Activated CD8-positive, alpha-beta T cell treated with anti-CD3 and anti-CD28 coated beads for 36 hours (primary cell): Measurements from ENCODE around the gene GOT2. TPM values are rescaled to one million over a fixed set of nuclear protein-coding genes. Genes with fewer than 3 reads are reported as not detected.

Source experiments
- ATAC-seq: fragments of 200-7000 bp; cut with Tn5 transposase; one replicate; pipeline ENCODE4 v1.10.0; 2021; ENCODE audit warnings: mild to moderate bottlenecking, moderate library complexity
- CTCF ChIA-PET: fragments of 350-600 bp; sonication (Branson Sonifier 250); formaldehyde crosslinking; loops from one replicate; lab custom pipeline; 2021; ENCODE audit warnings: antibody characterized with exemption; lab: Charles Lee
- POLR2A ChIA-PET: fragments of 350-600 bp; sonication (Branson Sonifier 250); formaldehyde crosslinking; loops from one replicate; lab custom pipeline; 2021; ENCODE audit warnings: antibody characterized with exemption; lab: Charles Lee
- DNase-seq: peaks from one replicate; pipeline ENCODE4 v3.0.0-alpha.2; 2020
- H3K27ac Mint-ChIP-seq: one replicate; pipeline ENCODE4 v1.8.0; 2021; ENCODE audit warnings: mild to moderate bottlenecking, mixed read lengths
- H3K27me3 Mint-ChIP-seq: one replicate; pipeline ENCODE4 v1.8.0; 2021; ENCODE audit warnings: mixed read lengths
- H3K36me3 Mint-ChIP-seq: one replicate; pipeline ENCODE4 v1.8.0; 2021; ENCODE audit warnings: low read depth, mixed read lengths
- H3K4me1 Mint-ChIP-seq: one replicate; pipeline ENCODE4 v1.8.0; 2021; ENCODE audit warnings: low read depth, mixed read lengths
- H3K4me3 Mint-ChIP-seq: one replicate; pipeline ENCODE4 v1.8.0; 2021; ENCODE audit warnings: mild to moderate bottlenecking, moderate library complexity, mixed read lengths
- H3K9me3 Mint-ChIP-seq: one replicate; pipeline ENCODE4 v1.8.0; 2021; ENCODE audit warnings: mixed read lengths
- intact Hi-C: fragments of 100-400 bp; cut with micrococcal nuclease; formaldehyde crosslinking; loops from one replicate; pipeline ENCODE4 v1.10.0; 2022
- total RNA-seq, 2 experiments: library from RNA; stranded (reverse); gene quantifications; one replicate each; pipeline ENCODE4 v1.2.3, GENCODE V29; 2021
- TF ChIP-seq, protein P1 (sequence below): fragments of 200-600 bp; IDR thresholded peaks from one replicate; pipeline ENCODE4 v1.8.0; 2022; ENCODE audit warnings: antibody characterized with exemption, mild to moderate bottlenecking

GOT2 gene
- total RNA-seq, 2 experiments from 2014 or later, result 159 to 166 TPM

DNA sequence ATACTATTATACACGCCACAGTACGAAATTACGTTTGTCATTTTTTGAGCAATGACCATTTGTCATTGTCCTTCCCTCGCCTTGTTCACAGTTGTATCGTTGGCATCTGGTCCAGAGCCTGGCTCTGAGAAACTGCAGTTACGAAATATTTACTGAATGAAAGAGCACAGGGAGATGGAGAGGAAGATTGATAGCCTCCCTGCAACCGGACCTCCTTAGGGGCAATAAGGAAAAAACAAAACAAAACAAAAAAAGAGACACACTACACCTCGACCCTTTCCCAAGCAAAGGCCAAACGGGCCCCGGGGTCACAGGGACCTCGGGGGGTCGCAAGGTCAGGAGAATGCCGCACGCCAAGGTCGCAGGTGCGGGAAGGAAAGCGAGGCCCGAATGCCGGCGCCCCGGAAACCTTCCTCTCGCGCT, 857 bp downstream of the GOT2 start:
- no peak for DNase-seq
- no peak for ATAC-seq
- TF ChIP-seq, protein P1, sequence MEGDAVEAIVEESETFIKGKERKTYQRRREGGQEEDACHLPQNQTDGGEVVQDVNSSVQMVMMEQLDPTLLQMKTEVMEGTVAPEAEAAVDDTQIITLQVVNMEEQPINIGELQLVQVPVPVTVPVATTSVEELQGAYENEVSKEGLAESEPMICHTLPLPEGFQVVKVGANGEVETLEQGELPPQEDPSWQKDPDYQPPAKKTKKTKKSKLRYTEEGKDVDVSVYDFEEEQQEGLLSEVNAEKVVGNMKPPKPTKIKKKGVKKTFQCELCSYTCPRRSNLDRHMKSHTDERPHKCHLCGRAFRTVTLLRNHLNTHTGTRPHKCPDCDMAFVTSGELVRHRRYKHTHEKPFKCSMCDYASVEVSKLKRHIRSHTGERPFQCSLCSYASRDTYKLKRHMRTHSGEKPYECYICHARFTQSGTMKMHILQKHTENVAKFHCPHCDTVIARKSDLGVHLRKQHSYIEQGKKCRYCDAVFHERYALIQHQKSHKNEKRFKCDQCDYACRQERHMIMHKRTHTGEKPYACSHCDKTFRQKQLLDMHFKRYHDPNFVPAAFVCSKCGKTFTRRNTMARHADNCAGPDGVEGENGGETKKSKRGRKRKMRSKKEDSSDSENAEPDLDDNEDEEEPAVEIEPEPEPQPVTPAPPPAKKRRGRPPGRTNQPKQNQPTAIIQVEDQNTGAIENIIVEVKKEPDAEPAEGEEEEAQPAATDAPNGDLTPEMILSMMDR, result no peak
- H3K4me1 Mint-ChIP-seq, result peaks cover 41% of the 10 kb centered on the region
- POLR2A ChIA-PET, result interaction anchor here (1.0 to 2.0 kb wide), 7 partner anchors 17 to 340 kb away, joined by 3 to 4 read pairs (median 4); partner anchors contain the start of genes CNOT1, GINS3, NDRG4 and SLC38A7
- no peaks in the 10 kb centered on the region for H3K9me3 Mint-ChIP-seq
- peak overlapping the region; percentile 96 for H3K4me3 Mint-ChIP-seq
- CTCF ChIA-PET, result interaction anchor here (0.7 to 4.4 kb wide), 3 partner anchors 23 to 558 kb away, joined by 3 to 32 read pairs (median 3); no protein-coding TSS in a partner anchor
- H3K27me3 Mint-ChIP-seq, result no peaks in the 10 kb centered on the region
- peak overlapping the region; percentile 93 for H3K27ac Mint-ChIP-seq
- peaks cover 31% of the 10 kb centered on the region for H3K36me3 Mint-ChIP-seq
- intact Hi-C loops, result loop anchor here (5.0 kb wide), 1 partner anchor 216 kb away; the partner anchor contains the start of gene SETD6

DNA sequence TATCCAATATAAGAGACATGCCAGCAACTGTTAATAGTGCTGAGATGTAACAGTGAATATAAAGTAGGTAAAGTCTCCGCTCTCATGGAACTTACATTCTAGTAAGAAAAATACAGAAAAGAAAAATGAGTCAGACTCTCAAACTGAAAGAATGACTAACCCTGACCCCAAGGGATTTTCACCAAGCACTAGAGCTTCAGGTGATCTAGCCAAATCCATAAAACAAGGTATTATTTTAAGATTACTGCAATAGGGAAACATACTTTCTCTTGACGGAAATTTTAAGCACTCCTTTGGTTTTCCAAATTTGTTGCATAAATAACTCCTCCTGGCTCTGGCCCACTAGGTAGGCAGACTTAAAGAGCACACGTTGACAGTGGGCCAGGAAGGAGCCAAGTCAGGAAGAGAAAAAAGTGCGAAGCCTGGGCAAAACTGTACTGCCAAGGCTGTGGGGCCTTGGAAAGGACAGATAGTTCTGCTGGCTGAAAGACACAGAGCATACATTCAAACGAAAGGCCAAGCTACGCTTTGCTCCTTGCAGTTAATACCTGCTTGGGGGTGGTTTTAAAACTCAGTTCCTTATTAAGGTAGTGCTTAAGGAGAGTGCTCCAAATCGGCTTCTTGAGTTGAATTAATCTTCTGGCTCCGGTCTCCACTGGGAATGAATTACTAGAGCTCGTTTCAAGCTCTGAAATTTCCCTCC, 1.4 kb downstream of the GOT2 start:
- peaks cover 31% of the 10 kb centered on the region for H3K36me3 Mint-ChIP-seq
- TF ChIP-seq, protein P1, result no peak
- intact Hi-C loops, result loop anchor here (5.0 kb wide), 1 partner anchor 215 kb away; the partner anchor contains the start of gene SETD6
- peak overlapping the region; percentile 96 for H3K4me3 Mint-ChIP-seq
- H3K27me3 Mint-ChIP-seq, result no peaks in the 10 kb centered on the region
- peak overlapping the region; percentile 93 for H3K27ac Mint-ChIP-seq
- ChIA-PET POLR2A (interaction anchor here (0.6 to 2.0 kb wide), 8 partner anchors 10 to 340 kb away, joined by 3 to 4 read pairs (median 4); partner anchors contain the start of genes CNOT1, GINS3, NDRG4 and SLC38A7), CTCF (interaction anchor here (0.7 to 4.4 kb wide), 7 partner anchors 14 to 557 kb away, joined by 3 to 32 read pairs (median 3); partner anchors contain the start of gene SLC38A7)
- peaks cover 45% of the 10 kb centered on the region for H3K4me1 Mint-ChIP-seq
- ATAC-seq (peak; percentile 72), DNase-seq (peak; percentile 20)
- no peaks in the 10 kb centered on the region for H3K9me3 Mint-ChIP-seq

DNA sequence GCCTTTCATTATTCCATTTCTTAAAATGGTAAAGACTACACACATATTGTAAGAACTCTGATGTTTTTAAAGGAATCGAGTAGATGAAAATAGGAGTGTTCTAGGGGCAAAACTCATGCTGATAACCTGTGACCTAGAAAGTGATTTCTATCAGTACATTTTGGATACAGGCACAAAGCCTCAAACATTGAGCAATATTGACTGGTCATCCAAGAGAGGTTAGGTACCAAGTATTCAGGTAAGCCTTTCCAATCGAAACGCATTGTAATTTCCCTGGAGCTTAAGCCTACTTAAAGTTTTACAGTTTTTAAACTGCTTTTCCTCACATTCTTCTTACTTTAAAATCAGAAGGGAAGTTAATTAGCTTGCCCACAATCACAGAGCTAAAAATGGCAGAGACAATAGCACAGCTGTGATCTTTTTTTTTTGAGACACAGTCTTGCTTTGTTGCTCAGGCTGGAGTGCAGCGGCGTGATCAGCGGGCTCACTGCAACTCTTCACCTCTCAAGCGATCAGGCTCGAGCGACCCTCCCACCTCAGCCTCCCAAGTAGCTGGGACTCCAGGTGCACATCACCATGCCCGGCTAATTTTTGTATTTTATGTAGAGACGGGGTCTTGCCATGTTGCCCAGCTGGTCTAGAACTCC, 3.3 kb downstream of the GOT2 start:
- ChIA-PET POLR2A (interaction anchor here (1.1 kb wide), 2 partner anchors 22 to 52 kb away, joined by 3 read pairs; no protein-coding TSS in a partner anchor), CTCF (interaction anchor here (0.8 to 4.4 kb wide), 5 partner anchors 12 to 92 kb away, joined by 3 to 32 read pairs (median 4); no protein-coding TSS in a partner anchor)
- DNase-seq, result no peak
- Mint-ChIP-seq H3K27ac (no peak overlapping the region), H3K9me3 (no peaks in the 10 kb centered on the region), H3K4me3 (no peak overlapping the region), H3K36me3 (peaks cover 31% of the 10 kb centered on the region), H3K4me1 (peaks cover 48% of the 10 kb centered on the region), H3K27me3 (no peaks in the 10 kb centered on the region)
- intact Hi-C loops, result loop anchor here (5.0 kb wide), 1 partner anchor 214 kb away; the partner anchor contains the start of gene SETD6
- TF ChIP-seq, protein P1, result no peak
- ATAC-seq, result no peak

DNA sequence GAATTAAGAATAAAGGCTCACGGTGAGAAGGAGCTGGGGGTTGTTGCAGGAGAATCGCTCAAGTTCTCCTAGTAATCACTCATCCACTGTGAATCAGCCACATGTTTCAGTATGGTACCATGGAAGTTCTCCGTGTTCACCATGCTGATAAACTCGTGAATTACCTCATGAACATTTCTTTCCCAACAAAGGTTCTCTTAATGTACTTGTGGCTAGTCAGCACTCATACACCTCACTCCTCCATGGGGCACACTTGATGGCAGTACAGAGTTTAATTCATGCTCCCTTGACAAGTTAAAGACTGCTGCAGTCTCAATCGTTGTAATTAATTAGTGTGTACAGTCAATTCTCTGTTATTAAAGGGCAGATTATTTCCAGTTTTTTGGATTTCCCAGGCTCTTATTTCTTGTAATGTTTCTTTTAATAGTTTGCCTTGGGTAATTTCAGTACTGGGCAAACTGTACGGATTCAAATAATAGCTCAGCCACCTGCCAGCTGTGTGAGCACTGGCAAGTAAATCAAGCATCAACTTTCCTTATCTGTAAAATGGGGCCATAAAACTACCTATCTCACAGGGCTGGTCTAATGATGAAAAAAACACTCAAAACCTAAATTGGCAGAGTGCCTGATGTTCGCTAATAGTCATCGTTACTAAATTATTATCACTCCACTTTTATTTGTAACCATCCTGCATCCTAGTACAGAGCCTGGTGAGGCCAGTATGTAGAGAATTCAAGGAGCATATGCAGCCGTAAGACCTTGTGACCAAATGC, 6.1 kb downstream of the GOT2 start:
- POLR2A ChIA-PET, result no interaction called here
- no peak overlapping the region for H3K27ac Mint-ChIP-seq

More for the DNA sequence above, 6.1 kb downstream of the GOT2 start:
- Mint-ChIP-seq H3K9me3 (no peaks in the 10 kb centered on the region), H3K4me1 (peaks cover 38% of the 10 kb centered on the region), H3K4me3 (no peak overlapping the region), H3K27me3 (no peaks in the 10 kb centered on the region), H3K36me3 (peaks cover 32% of the 10 kb centered on the region)
- intact Hi-C loops, result no loop called here
- CTCF ChIA-PET, result interaction anchor here (1.5 kb wide), 1 partner anchor 28 kb away, joined by 3 read pairs; no protein-coding TSS in a partner anchor
- ATAC-seq, result no peak
- TF ChIP-seq, protein P1, result no peak
- no peak for DNase-seq
